Hepatocyte (in vitro differentiated cells): ENCODE data around the gene PHACTR1. TPM values are rescaled to one million over a fixed set of nuclear protein-coding genes. Genes with fewer than 3 reads are reported as not detected.

Experiments used
- DNase-seq: peaks from one replicate; pipeline ENCODE4 v3.0.0-alpha.2; 2016; ENCODE audit warnings: low spot score
- H2AFZ ChIP-seq: fragments of 200-600 bp; sonication (generic); 2 replicates; pipeline ENCODE4 v1.6.0; 2016; ENCODE audit warnings: antibody characterized with exemption, mild to moderate bottlenecking
- H3K27ac ChIP-seq: fragments of 200-600 bp; sonication (generic); 2 replicates; pipeline ENCODE4 v1.5.1; 2016; ENCODE audit warnings: mild to moderate bottlenecking
- H3K27me3 ChIP-seq: fragments of 200-600 bp; sonication (generic); 2 replicates; pipeline ENCODE4 v1.6.1; 2016
- H3K36me3 ChIP-seq: fragments of 200-600 bp; sonication (generic); replicated peaks from 2 replicates; pipeline ENCODE4 v1.5.1; 2016; ENCODE audit warnings: low read depth; ENCODE audit not compliant: insufficient read depth
- H3K4me1 ChIP-seq: fragments of 200-600 bp; sonication (generic); 2 replicates; pipeline ENCODE4 v1.5.1; 2016; ENCODE audit warnings: mild to moderate bottlenecking, moderate library complexity; ENCODE audit not compliant: insufficient read depth
- H3K4me2 ChIP-seq: fragments of 200-600 bp; sonication (generic); 2 replicates; pipeline ENCODE4 v1.6.0; 2016
- H3K4me3 ChIP-seq: fragments of 200-600 bp; sonication (generic); 2 replicates; pipeline ENCODE4 v1.5.1; 2016; ENCODE audit warnings: mild to moderate bottlenecking
- H3K79me2 ChIP-seq: fragments of 200-600 bp; sonication (generic); 2 replicates; pipeline ENCODE4 v1.6.0; 2017; ENCODE audit warnings: mild to moderate bottlenecking
- H3K9me2 ChIP-seq: fragments of 200-600 bp; sonication (generic); replicated peaks from 2 replicates; pipeline ENCODE4 v1.6.0; 2017; ENCODE audit warnings: mild to moderate bottlenecking; ENCODE audit not compliant: insufficient read depth
- H3K9me3 ChIP-seq: fragments of 200-600 bp; sonication (generic); 2 replicates; pipeline ENCODE4 v1.5.1; 2016; ENCODE audit warnings: low read depth, mild to moderate bottlenecking
- H4K20me1 ChIP-seq: fragments of 200-600 bp; sonication (generic); 2 replicates; pipeline ENCODE4 v1.6.0; 2016; ENCODE audit warnings: mild to moderate bottlenecking; ENCODE audit not compliant: insufficient read depth, poor library complexity, severe bottlenecking
- CTCF ChIP-seq: fragments of 200-600 bp; sonication (generic); IDR thresholded peaks from 2 replicates; pipeline ENCODE4 v1.5.1; 2016; ENCODE audit warnings: antibody characterized with exemption, mild to moderate bottlenecking; ENCODE audit not compliant: poor library complexity
- EZH2 ChIP-seq: fragments of 200-600 bp; sonication (generic); IDR thresholded peaks from 2 replicates; pipeline ENCODE4 v1.6.1; 2016; ENCODE audit warnings: antibody characterized with exemption, mild to moderate bottlenecking, borderline replicate concordance
- EZH2phosphoT487 ChIP-seq: fragments of 200-600 bp; sonication (generic); IDR thresholded peaks from one replicate; pipeline ENCODE4 v1.6.1; 2018; ENCODE audit warnings: antibody characterized with exemption, mild to moderate bottlenecking, low read depth, moderate library complexity; ENCODE audit not compliant: unreplicated experiment, severe bottlenecking
- WGBS: methylation state at CpG from one replicate; pipeline ENCODE4 v1.1.6; 2016; ENCODE audit warnings: low lambda C conversion rate; ENCODE audit errors: missing lambda C conversion rate; 5-methylcytosine and 5-hydroxymethylcytosine counted together
- polyA plus RNA-seq: library from polyadenylated mRNA; unstranded; fragments of >200 nt; fragmentation: Nextera tagmentation; extraction: Ambion mirVana; gene quantifications from 2 replicates; pipeline ENCODE4 v1.2.1, GENCODE V29; 2016
- total RNA-seq: library from RNA; depleted of rRNA; stranded (reverse); fragments of >200 nt; gene quantifications from 2 replicates; pipeline ENCODE4 v1.2.3, GENCODE V29; 2014

Gene PHACTR1
- total and polyA plus RNA-seq, 2 experiments from 2014 or later, result 3.0 to 4.3 TPM

- DNase-seq, result no peak
- no peak overlapping the region for H3K4me3 ChIP-seq
- H3K4me2 ChIP-seq, result no peak overlapping the region
- no peaks in the 10 kb centered on the region for H3K9me3 ChIP-seq
- H3K27ac ChIP-seq, result no peak overlapping the region
- H3K36me3 ChIP-seq, result no peaks in the 10 kb centered on the region
- H3K9me2 ChIP-seq, result no peaks in the 10 kb centered on the region
- TF ChIP-seq EZH2, result no peak
- no peak for TF ChIP-seq EZH2phosphoT487
- no peak for TF ChIP-seq CTCF
- H3K27me3 ChIP-seq, result no peaks in the 10 kb centered on the region
- H3K79me2 ChIP-seq, result no peaks in the 10 kb centered on the region
- H2AFZ ChIP-seq, result no peak overlapping the region
- no peaks in the 10 kb centered on the region for H4K20me1 ChIP-seq
- WGBS, result 95% methylated on average over 4 of the region's 4 CpGs
- H3K4me1 ChIP-seq, result peaks cover 8% of the 10 kb centered on the region
Observed at GRCh38 chr6:13286181-13286580, 569.6 kb downstream of the PHACTR1 start.

- DNase-seq, result no peak
- Histone ChIP-seq H3K9me2 (no peaks in the 10 kb centered on the region), H3K4me2 (no peak overlapping the region), H2AFZ (no peak overlapping the region), H3K27me3 (no peaks in the 10 kb centered on the region), H3K36me3 (no peaks in the 10 kb centered on the region), H3K4me3 (no peak overlapping the region), H3K79me2 (no peaks in the 10 kb centered on the region), H3K9me3 (no peaks in the 10 kb centered on the region), H3K4me1 (peaks cover 8% of the 10 kb centered on the region), H4K20me1 (no peaks in the 10 kb centered on the region), H3K27ac (no peak overlapping the region)
- TF ChIP-seq CTCF (no peak), EZH2phosphoT487 (no peak), EZH2 (no peak)
- 100% methylated on average over 7 of the region's 7 CpGs for WGBS
Observed at GRCh38 chr6:13287104-13287503, 570.5 kb downstream of the PHACTR1 start.

- peaks cover 8% of the 10 kb centered on the region for H3K4me1 ChIP-seq
Observed at GRCh38 chr6:13288481-13288880, 571.9 kb downstream of the PHACTR1 start.

More at GRCh38 chr6:13288481-13288880, 571.9 kb downstream of the PHACTR1 start:
- no peak overlapping the region for H2AFZ ChIP-seq
- no peak overlapping the region for H3K4me2 ChIP-seq
- no peak overlapping the region for H3K4me3 ChIP-seq
- H3K27ac ChIP-seq, result no peak overlapping the region
- 90% methylated on average over 9 of the region's 9 CpGs for WGBS
- H3K27me3 ChIP-seq, result no peaks in the 10 kb centered on the region
- TF ChIP-seq CTCF (no peak), EZH2 (no peak), EZH2phosphoT487 (no peak)
- H3K9me2 ChIP-seq, result no peaks in the 10 kb centered on the region
- no peak for DNase-seq
- H3K9me3 ChIP-seq, result no peaks in the 10 kb centered on the region
- no peaks in the 10 kb centered on the region for H3K36me3 ChIP-seq
- H4K20me1 ChIP-seq, result no peaks in the 10 kb centered on the region
- no peaks in the 10 kb centered on the region for H3K79me2 ChIP-seq
